Cardiac septum (tissue), 1 donor: ENCODE data around the gene TSPEAR. TPM values are rescaled to one million over a fixed set of nuclear protein-coding genes. Genes with fewer than 3 reads are reported as not detected.
"Not testable (repeated sequence)": the region's sequence is repeated elsewhere in the genome, so short reads cannot be mapped to it uniquely, and the experiment has no call there.

ENCODE experiments used
- DNase-seq: peaks from one replicate; pipeline ENCODE4 v3.0.0-alpha.2; 2020; ENCODE audit warnings: low spot score
- intact Hi-C: fragments of 100-400 bp; cut with DNase I; formaldehyde crosslinking; loops from one replicate; pipeline ENCODE4 v1.14.0; 2022
- total RNA-seq: library from RNA; stranded (reverse); fragmentation: NEBNext Ultra II Directional; extraction: Animal tissue kit (Norgen Biotek cat#: 25700); gene quantifications from one replicate; pipeline ENCODE4 v1.2.1, GENCODE V29; 2021
- donor health status: DM: no; HTN: no; CAD: no.

The TSPEAR gene
- total RNA-seq, 1 donor from 2014 or later: not detected

- DNase-seq: peak; percentile 7
- intact Hi-C loops: no loop called here
Measured at GRCh38 chr21:44664691-44665090, 46.7 kb downstream of the TSPEAR start.

DNA sequence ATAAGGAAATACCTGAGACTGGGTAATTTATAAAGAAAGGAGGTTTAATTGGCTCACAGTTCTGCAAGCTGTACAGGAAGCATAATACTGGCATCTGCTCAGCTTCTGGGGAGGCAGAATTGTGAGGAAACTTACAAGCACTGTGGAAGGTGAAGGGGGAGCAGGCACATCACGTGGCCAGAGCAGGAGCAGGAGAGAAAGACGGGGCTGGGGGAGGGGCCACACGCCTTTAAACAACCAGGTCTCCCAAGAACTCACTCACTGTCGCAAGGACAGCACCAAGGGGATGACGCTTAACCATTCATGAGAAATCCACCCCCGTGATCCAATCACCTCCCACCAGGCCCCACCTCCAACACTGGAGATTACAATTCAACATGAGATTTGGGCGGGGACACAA is 49.8 kb downstream of the TSPEAR start:
- intact Hi-C loops: not testable (repeated sequence)
- peak; percentile 14 for DNase-seq

- DNase-seq: no peak
Measured at GRCh38 chr21:44658913-44659595, 52.3 kb downstream of the TSPEAR start.

GRCh38 chr21:44658541-44658910 is 52.8 kb downstream of the TSPEAR start:
- intact Hi-C loops: no loop called here
- no peak for DNase-seq

More at GRCh38 chr21:44658913-44659595, 52.3 kb downstream of the TSPEAR start:
- intact Hi-C loops: no loop called here

DNA sequence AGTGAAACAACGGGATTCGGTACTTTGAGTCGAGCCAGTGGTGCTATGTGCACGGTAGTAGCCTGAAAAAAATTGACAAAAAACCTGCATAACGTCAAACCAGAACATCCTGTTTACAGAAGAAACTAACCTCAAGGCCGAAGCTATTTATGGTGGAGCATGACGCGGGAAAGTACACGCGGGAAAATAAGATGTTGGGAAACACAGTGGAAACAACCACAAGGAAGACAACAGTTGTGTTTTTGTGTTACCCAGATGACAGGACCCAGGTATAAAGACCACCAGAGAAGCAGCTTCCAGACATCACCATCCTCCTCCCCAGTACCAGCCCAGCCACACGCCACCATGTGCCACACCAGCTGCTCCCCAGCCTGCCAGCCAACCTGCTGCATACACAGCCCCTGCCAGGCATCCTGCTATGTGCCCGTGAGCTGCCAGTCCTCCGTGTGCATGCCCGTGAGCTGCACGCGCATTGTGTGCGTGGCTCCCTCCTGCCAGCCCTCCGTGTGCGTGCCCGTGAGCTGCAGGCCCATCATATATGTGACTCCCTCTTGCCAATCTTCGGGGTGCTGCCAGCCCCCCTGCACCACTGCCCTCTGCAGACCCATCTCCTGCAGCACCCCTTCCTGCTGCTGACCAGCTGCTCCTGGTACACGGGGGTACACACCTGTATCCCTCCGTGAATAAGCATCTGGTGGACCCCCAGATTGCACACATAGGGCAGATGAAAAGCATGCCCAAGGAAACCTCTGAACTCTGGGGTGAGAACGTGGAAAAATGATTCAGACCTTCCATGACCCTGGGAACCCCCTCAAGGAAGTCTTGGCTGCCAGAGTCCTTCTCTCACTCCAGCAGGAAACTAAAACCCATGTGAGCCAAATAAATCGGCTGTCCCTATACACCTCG is 53.5 kb downstream of the TSPEAR start, which contains the start of gene KRTAP12-3:
Gene KRTAP12-3 (plus strand): TSS at position 298 of the 906 bp plus-strand sequence. CDS start 48 bp downstream, at position 346.
- no peak for DNase-seq
- intact Hi-C loops: no loop called here

- intact Hi-C loops: no loop called here
- no peak for DNase-seq
Measured at GRCh38 chr21:44656868-44657267, 54.5 kb downstream of the TSPEAR start.

GRCh38 chr21:44654576-44655175 is 56.7 kb downstream of the TSPEAR start, which contains the start of gene KRTAP12-4:
Gene KRTAP12-4 (minus strand): TSS chr21:44654659. CDS start chr21:44654614, 45 bp downstream.
- intact Hi-C loops: no loop called here
- no peak for DNase-seq

DNA sequence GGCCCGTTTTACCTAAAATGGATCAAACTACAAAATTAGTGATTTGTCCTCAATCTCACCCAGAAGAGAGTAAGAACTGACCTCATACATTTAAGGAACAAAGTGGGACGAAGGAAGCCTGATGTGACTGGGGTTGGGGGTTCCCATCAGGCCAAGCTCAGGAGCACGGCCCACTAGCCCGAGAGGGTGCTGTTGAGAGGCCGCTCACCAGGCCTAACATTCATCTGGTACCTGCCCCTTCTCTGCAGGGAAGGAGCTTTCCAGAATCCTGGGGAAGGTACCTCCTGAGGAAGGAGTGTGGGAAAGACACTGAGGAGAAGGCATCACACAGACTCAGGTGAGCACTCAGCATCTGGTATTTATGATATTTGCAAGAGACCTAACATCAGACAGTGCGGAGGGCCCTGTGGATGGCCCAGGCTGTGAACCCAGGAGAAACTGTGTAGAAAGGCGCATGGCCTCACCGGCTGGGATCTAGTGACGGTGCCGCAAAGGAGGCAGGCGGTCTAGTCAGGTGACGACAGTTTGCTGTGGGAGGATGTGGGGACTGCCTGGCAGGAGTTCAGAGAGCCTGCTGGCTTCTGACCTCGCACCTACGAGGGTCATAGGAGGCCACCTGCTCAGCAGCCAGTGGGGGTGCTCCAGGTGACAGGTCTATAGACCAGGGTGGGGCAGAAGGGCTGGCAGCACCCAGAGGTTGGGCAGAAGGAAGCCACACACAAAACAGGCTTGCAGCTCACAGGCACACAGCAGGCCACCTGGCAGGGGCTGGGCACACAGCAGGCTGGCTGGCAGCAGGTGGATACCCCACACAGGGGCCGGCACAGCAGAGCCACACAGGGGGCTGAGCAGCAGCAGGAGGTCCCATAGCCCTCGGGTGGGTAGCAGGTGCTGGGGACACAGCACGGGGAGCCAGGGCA is 57.5 kb downstream of the TSPEAR start:
- DNase-seq: no peak
- intact Hi-C loops: no loop called here

DNA sequence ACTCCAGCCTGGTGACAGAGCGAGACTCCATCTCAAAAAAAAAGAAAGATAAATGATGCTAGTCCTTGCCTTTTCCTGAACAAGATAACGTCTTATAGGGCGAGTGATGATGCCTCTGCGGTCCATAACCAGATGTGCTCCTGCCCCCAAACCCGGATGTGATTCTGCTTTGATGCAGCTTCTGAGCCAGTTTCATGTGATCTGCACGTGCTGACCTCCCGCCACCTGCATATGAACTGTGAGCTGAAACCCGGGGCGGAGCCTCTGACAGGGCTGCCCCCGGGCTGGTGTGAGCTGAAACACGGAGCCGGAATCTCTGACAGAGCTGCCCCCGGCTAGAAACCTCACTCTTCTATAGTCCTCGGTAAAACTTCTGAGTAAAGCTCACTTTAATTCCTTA is 58.2 kb downstream of the TSPEAR start:
- intact Hi-C loops: no loop called here
- DNase-seq: no peak

GRCh38 chr21:44650973-44651675 is 60.2 kb downstream of the TSPEAR start:
- intact Hi-C loops: no loop called here
- no peak for DNase-seq

GRCh38 chr21:44650265-44650972 is 61.0 kb downstream of the TSPEAR start:
- intact Hi-C loops: no loop called here
- DNase-seq: no peak

DNA sequence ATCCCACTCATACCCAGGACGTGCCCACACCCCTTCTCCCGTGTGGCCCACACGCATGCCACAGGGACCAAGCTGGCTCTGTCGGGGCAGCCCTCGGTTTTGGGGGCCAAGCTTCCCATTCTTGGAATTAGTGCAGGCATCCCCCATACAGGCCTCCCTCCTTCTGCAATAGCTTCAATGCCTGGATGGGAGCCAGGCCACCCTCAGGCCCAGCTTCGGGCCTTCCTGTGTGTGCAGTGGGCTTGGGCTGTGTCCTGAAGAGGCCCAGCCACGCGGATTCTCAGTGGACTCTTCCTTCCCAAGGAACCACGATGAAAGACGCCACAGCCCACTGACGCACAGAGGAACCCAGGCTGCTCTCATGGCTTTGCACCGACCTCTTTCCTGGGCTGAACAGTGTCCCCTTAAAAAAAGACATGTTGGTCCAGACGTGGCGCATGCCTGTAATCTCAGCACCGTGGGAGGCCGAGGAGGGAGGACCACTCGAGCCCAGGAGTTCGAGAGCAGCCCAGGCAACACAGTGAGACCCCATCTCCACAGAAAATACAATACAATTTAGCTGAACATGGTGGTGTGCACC is 61.8 kb downstream of the TSPEAR start:
- no peak for DNase-seq
- intact Hi-C loops: loop anchor here (10.0 kb wide), 1 partner anchor 135 kb away; no protein-coding TSS in a partner anchor

- intact Hi-C loops: loop anchor here (10.0 kb wide), 1 partner anchor 136 kb away; no protein-coding TSS in a partner anchor
- DNase-seq: no peak
Measured at GRCh38 chr21:44648557-44649311, 62.6 kb downstream of the TSPEAR start.

- intact Hi-C loops: loop anchor here (10.0 kb wide), 1 partner anchor 138 kb away; no protein-coding TSS in a partner anchor
- no peak for DNase-seq
Measured at GRCh38 chr21:44647222-44647552, 64.2 kb downstream of the TSPEAR start.

- intact Hi-C loops: loop anchor here (10.0 kb wide), 1 partner anchor 138 kb away; no protein-coding TSS in a partner anchor
- DNase-seq: not testable (repeated sequence)
Measured at GRCh38 chr21:44646366-44647221, 64.8 kb downstream of the TSPEAR start, which contains the start of gene KRTAP10-11. Gene KRTAP10-11 (plus strand): TSS chr21:44646414. CDS start chr21:44646459, 45 bp downstream.

- intact Hi-C loops: loop anchor here (10.0 kb wide), 1 partner anchor 140 kb away; no protein-coding TSS in a partner anchor
- no peak for DNase-seq
Measured at GRCh38 chr21:44644878-44645277, 66.5 kb downstream of the TSPEAR start.
